ENCODE results near the gene POC1B. TPM values are rescaled to one million over a fixed set of nuclear protein-coding genes. Genes with fewer than 3 reads are reported as not detected.

The POC1B gene
- total RNA-seq, 1 donor from 2014 or later, result 40.3 TPM

DNA sequence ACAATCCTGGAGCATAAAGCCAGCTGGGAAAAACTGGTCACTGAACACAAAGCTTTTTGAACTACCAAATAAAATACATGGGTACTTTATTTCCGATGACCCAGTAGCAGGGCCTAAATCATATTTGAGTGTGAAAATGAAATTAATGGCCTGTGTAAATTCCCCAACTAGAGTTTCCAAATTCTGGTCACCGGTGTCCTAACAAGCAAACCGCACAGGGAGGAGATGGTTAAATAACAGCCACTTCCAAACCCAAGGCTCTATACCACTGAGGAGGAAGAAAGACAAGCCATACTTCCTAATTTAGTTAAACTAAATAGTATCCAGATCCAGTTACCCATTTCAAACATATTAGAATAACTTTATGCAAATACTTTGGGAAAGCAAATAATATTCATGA is 133.5 kb downstream of the POC1B start:
- peaks cover 17% of the 10 kb centered on the region for H3K4me1 Mint-ChIP-seq
- Histone ChIP-seq H3K27ac (no peak overlapping the region), H3K27me3 (no peaks in the 10 kb centered on the region), H3K9me3 (ENCODE audit: low read depth) (no peaks in the 10 kb centered on the region), H3K4me3 (no peak overlapping the region), H3F3A (ENCODE audit: low read depth) (no peaks in the 10 kb centered on the region), H3K4me1 (no peaks in the 10 kb centered on the region), H3K36me3 (no peaks in the 10 kb centered on the region), H3K79me2 (ENCODE audit: low read depth) (no peaks in the 10 kb centered on the region), H3K9ac (no peak overlapping the region), H3K4me2 (no peak overlapping the region), H2AFZ (replicated peaks) (no peak overlapping the region), H4K20me1 (ENCODE audit: low read depth) (no peaks in the 10 kb centered on the region)
- no peaks in the 10 kb centered on the region for H3K9me3 Mint-ChIP-seq
- TF ChIP-seq CTCF (IDR thresholded peaks at IDR 0.05), result no peak
- no peak for TF ChIP-seq EZH2phosphoT487 (IDR thresholded peaks at IDR 0.05)
- no peak for TF ChIP-seq EZH2 (IDR thresholded peaks at IDR 0.05)
- DNase-seq (ENCODE audit: low spot score), result no peak
- H3K36me3 Mint-ChIP-seq, result no peaks in the 10 kb centered on the region
- no peak overlapping the region for H3K4me3 Mint-ChIP-seq
- H3K27ac Mint-ChIP-seq, result no peak overlapping the region
- peaks cover 4% of the 10 kb centered on the region for H3K27me3 Mint-ChIP-seq (ENCODE audit: insufficient read depth, low read depth)

- no peak overlapping the region for H3K27ac ChIP-seq
- TF ChIP-seq EZH2 (IDR thresholded peaks at IDR 0.05) (no peak), CTCF (IDR thresholded peaks at IDR 0.05) (no peak), EZH2phosphoT487 (IDR thresholded peaks at IDR 0.05) (no peak)
- H3K9ac ChIP-seq, result no peak overlapping the region
- no peak overlapping the region for H3K4me3 ChIP-seq
- H3K4me1 ChIP-seq, result peaks cover 5% of the 10 kb centered on the region
- DNase-seq (ENCODE audit: low spot score), result no peak
- H3K4me3 Mint-ChIP-seq, result no peak overlapping the region
- H3K9me3 Mint-ChIP-seq, result no peaks in the 10 kb centered on the region
- H3K9me3 ChIP-seq (ENCODE audit: low read depth), result no peaks in the 10 kb centered on the region
- H3F3A ChIP-seq (ENCODE audit: low read depth), result no peaks in the 10 kb centered on the region
- H3K27ac Mint-ChIP-seq, result no peak overlapping the region
- H4K20me1 ChIP-seq (ENCODE audit: low read depth), result no peaks in the 10 kb centered on the region
- no peaks in the 10 kb centered on the region for H3K36me3 Mint-ChIP-seq
- H3K36me3 ChIP-seq, result no peaks in the 10 kb centered on the region
- peaks cover 22% of the 10 kb centered on the region for H3K4me1 Mint-ChIP-seq
- H3K79me2 ChIP-seq (ENCODE audit: low read depth), result no peaks in the 10 kb centered on the region
- H3K4me2 ChIP-seq, result no peak overlapping the region
- no peaks in the 10 kb centered on the region for H3K27me3 ChIP-seq
- no peak overlapping the region for H2AFZ ChIP-seq (replicated peaks)
- peaks cover 4% of the 10 kb centered on the region for H3K27me3 Mint-ChIP-seq (ENCODE audit: insufficient read depth, low read depth)
Measured at GRCh38 chr12:89391726-89392336, 134.0 kb downstream of the POC1B start.

DNA sequence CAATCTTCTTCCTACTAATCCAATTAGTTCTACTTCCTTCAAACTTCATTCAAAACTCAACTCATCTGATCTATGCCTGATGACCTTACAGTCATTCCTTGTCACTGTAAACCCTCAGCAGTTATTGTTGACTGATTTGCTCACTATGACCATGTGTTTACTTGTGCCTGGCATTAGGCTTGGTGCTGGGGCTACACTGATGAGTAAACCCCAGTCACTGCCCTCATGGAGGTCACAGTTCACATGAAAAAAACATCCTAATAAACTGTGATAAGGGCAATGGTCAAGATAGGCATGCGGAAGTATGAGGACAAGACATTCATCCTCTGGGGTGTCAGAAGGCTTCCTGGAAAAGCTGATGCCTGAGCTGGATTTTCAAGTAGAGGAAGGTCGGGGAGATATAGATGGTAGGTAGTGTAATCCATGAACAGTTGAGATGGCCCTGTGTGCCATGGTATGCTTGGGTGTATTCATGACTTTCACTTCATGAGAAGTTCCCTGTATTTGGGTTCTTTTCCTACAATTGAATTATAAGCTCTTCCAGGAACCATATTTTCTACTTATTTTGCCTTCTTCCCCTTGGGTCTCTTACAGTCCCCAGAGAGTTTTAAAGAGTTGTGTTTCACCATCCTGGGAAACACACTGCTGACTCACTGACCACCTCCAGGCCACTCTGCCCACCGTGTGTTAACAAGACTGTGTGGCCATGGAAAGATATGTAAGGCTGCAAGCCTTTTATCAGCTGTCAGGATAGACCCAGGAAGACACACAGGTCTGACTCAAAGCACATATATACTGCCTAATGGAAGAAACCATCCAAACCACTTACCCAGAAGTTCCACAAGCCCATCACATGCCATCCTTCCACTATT is 134.8 kb downstream of the POC1B start:
- Histone ChIP-seq H3K4me3 (no peak overlapping the region), H3K4me2 (no peak overlapping the region), H3F3A (ENCODE audit: low read depth) (peaks cover 8% of the 10 kb centered on the region), H4K20me1 (ENCODE audit: low read depth) (no peaks in the 10 kb centered on the region), H3K36me3 (no peaks in the 10 kb centered on the region), H3K4me1 (peaks cover 13% of the 10 kb centered on the region), H3K9ac (no peak overlapping the region), H3K9me3 (ENCODE audit: low read depth) (no peaks in the 10 kb centered on the region), H2AFZ (replicated peaks) (no peak overlapping the region), H3K27me3 (no peaks in the 10 kb centered on the region), H3K27ac (no peak overlapping the region), H3K79me2 (ENCODE audit: low read depth) (no peaks in the 10 kb centered on the region)
- peaks cover 4% of the 10 kb centered on the region for H3K27me3 Mint-ChIP-seq (ENCODE audit: insufficient read depth, low read depth)
- H3K4me3 Mint-ChIP-seq, result no peak overlapping the region
- no peaks in the 10 kb centered on the region for H3K36me3 Mint-ChIP-seq
- peak overlapping the region; percentile 1 for H3K27ac Mint-ChIP-seq
- no peaks in the 10 kb centered on the region for H3K9me3 Mint-ChIP-seq
- peaks cover 29% of the 10 kb centered on the region for H3K4me1 Mint-ChIP-seq
- TF ChIP-seq CTCF (IDR thresholded peaks at IDR 0.05) (no peak), EZH2phosphoT487 (IDR thresholded peaks at IDR 0.05) (no peak), EZH2 (IDR thresholded peaks at IDR 0.05) (no peak)
- DNase-seq (ENCODE audit: low spot score), result no peak
